HEK293 (cell line): ENCODE measurements around the gene RAPGEF5.

Experiments
- CTCF ChIA-PET: fragments of 350-600 bp; formaldehyde crosslinking; extraction: SDS; loops from one replicate; lab custom pipeline; 2021; ENCODE audit warnings: antibody characterized with exemption; lab: Yijun Ruan, JAX
- POLR2A ChIA-PET: fragments of 300-600 bp; formaldehyde crosslinking; extraction: SDS; loops from one replicate; lab custom pipeline; 2020; ENCODE audit warnings: antibody characterized with exemption, inconsistent platforms; lab: Yijun Ruan, JAX
- H3K27ac ChIP-seq: fragments of 200-500 bp; sonication (Bioruptor generic); 2 replicates; pipeline ENCODE4 v1.5.1; 2014; ENCODE audit warnings: low read depth, low read length, control low read depth, inconsistent platforms; ENCODE audit errors: extremely low read depth
- H3K36me3 ChIP-seq, 2 experiments: fragments of 200-500 bp in 1 of 2; sonication (Bioruptor generic) in 1 of 2; 1 replicate in 1 of 2; 2 replicates in 1 of 2; pipeline ENCODE4 v1.5.1; 2014 to 2017; ENCODE audit warnings: inconsistent platforms in 2 of 2, low read length in 2 of 2; ENCODE audit not compliant: control insufficient read depth in 2 of 2, insufficient read depth in 1 of 2
- H3K4me1 ChIP-seq: fragments of 200-500 bp; sonication (Bioruptor generic); 2 replicates; pipeline ENCODE4 v1.5.1; 2014; ENCODE audit warnings: mild to moderate bottlenecking, low read length, inconsistent platforms; ENCODE audit not compliant: control insufficient read depth, insufficient read depth
- H3K4me3 ChIP-seq: 2 replicates; pipeline ENCODE4 v1.5.1; 2011; ENCODE audit warnings: low read depth, mild to moderate bottlenecking, control low read depth, low read length, moderate library complexity
- H3K9me3 ChIP-seq: fragments of 200-500 bp; sonication (Bioruptor generic); 2 replicates; pipeline ENCODE4 v1.5.1; 2014; ENCODE audit warnings: low read depth, low read length, inconsistent platforms; ENCODE audit not compliant: control insufficient read depth, insufficient read depth
- AEBP2 ChIP-seq: fragments of 450-650 bp; formaldehyde crosslinking; IDR thresholded peaks from 2 replicates; pipeline ENCODE4 v1.5.1; 2016; ENCODE audit warnings: missing biosample characterization, missing genetic modification characterization, borderline replicate concordance
- GLIS2 ChIP-seq: fragments of 450-650 bp; formaldehyde crosslinking; IDR thresholded peaks from 2 replicates; pipeline ENCODE4 v1.5.1; 2016; ENCODE audit warnings: missing biosample characterization, missing genetic modification characterization
- SP7 ChIP-seq: fragments of 450-650 bp; formaldehyde crosslinking; IDR thresholded peaks from 2 replicates; pipeline ENCODE4 v1.5.1; 2016; ENCODE audit warnings: missing biosample characterization, missing genetic modification characterization
- ZBTB10 ChIP-seq: fragments of 450-650 bp; formaldehyde crosslinking; IDR thresholded peaks from 2 replicates; pipeline ENCODE4 v1.5.1; 2016; ENCODE audit warnings: missing biosample characterization, missing genetic modification characterization
- ZIC2 ChIP-seq: fragments of 450-650 bp; formaldehyde crosslinking; IDR thresholded peaks from 2 replicates; pipeline ENCODE4 v1.5.1; 2016; ENCODE audit warnings: missing biosample characterization, missing genetic modification characterization
- ZNF112 ChIP-seq: fragments of 450-650 bp; formaldehyde crosslinking; IDR thresholded peaks from 2 replicates; pipeline ENCODE4 v1.5.0; 2017; ENCODE audit warnings: missing biosample characterization, missing genetic modification characterization
- ZNF2 ChIP-seq: fragments of 450-650 bp; formaldehyde crosslinking; IDR thresholded peaks from 2 replicates; pipeline ENCODE4 v1.5.1; 2016; ENCODE audit warnings: missing biosample characterization, missing genetic modification characterization
- ZNF23 ChIP-seq: fragments of 450-650 bp; formaldehyde crosslinking; IDR thresholded peaks from 2 replicates; pipeline ENCODE4 v1.5.1; 2016; ENCODE audit warnings: missing biosample characterization, missing genetic modification characterization, borderline replicate concordance
- ZNF26 ChIP-seq: fragments of 450-650 bp; formaldehyde crosslinking; IDR thresholded peaks from 2 replicates; pipeline ENCODE4 v1.5.1; 2016; ENCODE audit warnings: missing biosample characterization, missing genetic modification characterization
- ZNF280C ChIP-seq: fragments of 450-650 bp; formaldehyde crosslinking; IDR thresholded peaks from 2 replicates; pipeline ENCODE4 v1.5.1; 2016; ENCODE audit warnings: missing biosample characterization, missing genetic modification characterization
- ZNF280D ChIP-seq: fragments of 450-650 bp; formaldehyde crosslinking; IDR thresholded peaks from 2 replicates; pipeline ENCODE4 v1.5.1; 2016; ENCODE audit warnings: missing biosample characterization, missing genetic modification characterization
- ZNF292 ChIP-seq: fragments of 450-650 bp; formaldehyde crosslinking; IDR thresholded peaks from 2 replicates; pipeline ENCODE4 v1.5.1; 2016; ENCODE audit warnings: low read depth, missing biosample characterization, missing genetic modification characterization, borderline replicate concordance
- ZNF324 ChIP-seq: fragments of 450-650 bp; formaldehyde crosslinking; IDR thresholded peaks from 2 replicates; pipeline ENCODE4 v1.5.1; 2016; ENCODE audit warnings: missing biosample characterization, missing genetic modification characterization
- ZNF37A ChIP-seq: fragments of 450-650 bp; IDR thresholded peaks from 2 replicates; pipeline ENCODE4 v1.5.1; 2018; ENCODE audit warnings: missing biosample characterization, missing genetic modification characterization
- ZNF544 ChIP-seq: fragments of 450-650 bp; formaldehyde crosslinking; IDR thresholded peaks from 2 replicates; pipeline ENCODE4 v1.5.0; 2017; ENCODE audit warnings: missing biosample characterization, missing genetic modification characterization
- ZNF621 ChIP-seq: fragments of 450-650 bp; formaldehyde crosslinking; IDR thresholded peaks from 2 replicates; pipeline ENCODE4 v1.5.1; 2017; ENCODE audit warnings: missing biosample characterization, missing genetic modification characterization
- ZNF624 ChIP-seq: fragments of 450-650 bp; formaldehyde crosslinking; IDR thresholded peaks from 2 replicates; pipeline ENCODE4 v1.5.1; 2017; ENCODE audit warnings: missing biosample characterization, missing genetic modification characterization
- ZNF76 ChIP-seq: fragments of 450-650 bp; formaldehyde crosslinking; IDR thresholded peaks from 2 replicates; pipeline ENCODE4; 2016; ENCODE audit warnings: low read depth, missing biosample characterization, missing genetic modification characterization, borderline replicate concordance
- ZNF768 ChIP-seq: fragments of 450-650 bp; formaldehyde crosslinking; IDR thresholded peaks from 2 replicates; pipeline ENCODE4 v1.5.1; 2018; ENCODE audit warnings: missing biosample characterization, mild to moderate bottlenecking, missing genetic modification characterization

The RAPGEF5 gene

GRCh38 chr7:22348379-22348778 lies 8.6 kb downstream of the RAPGEF5 start:
- Histone ChIP-seq H3K36me3 (no peaks in the 10 kb centered on the region), H3K9me3 (no peaks in the 10 kb centered on the region), H3K4me1 (peaks cover 16% of the 10 kb centered on the region; the same call in 1 of the 2 replicates), H3K27ac (no peak overlapping the region), H3K4me3 (no peak overlapping the region)
- ChIA-PET POLR2A (no interaction called here), CTCF (interaction anchor here (0.6 to 1.1 kb wide), 2 partner anchors 237 to 1555 kb away, joined by 5 read pairs; no protein-coding TSS in a partner anchor)
- TF ChIP-seq ZIC2 (tag by site-specific recombination) (no peak), GLIS2 (tag by site-specific recombination) (no peak), ZNF292 (no peak), ZNF621 (tag by site-specific recombination) (no peak), ZNF624 (no peak), ZNF280D (tag by site-specific recombination) (no peak), ZNF768 (tag by site-specific recombination) (no peak), ZNF280C (tag by site-specific recombination) (no peak), ZNF2 (tag by site-specific recombination) (no peak), ZNF26 (no peak)

- no peaks in the 10 kb centered on the region for H3K36me3 ChIP-seq
- H3K27ac ChIP-seq, result no peak overlapping the region
- ChIA-PET POLR2A (no interaction called here), CTCF (interaction anchor here (0.5 to 1.2 kb wide), 6 partner anchors 9 to 231 kb away, joined by 3 to 6 read pairs (median 4); no protein-coding TSS in a partner anchor)
- no peaks in the 10 kb centered on the region for H3K9me3 ChIP-seq
- no peak overlapping the region for H3K4me3 ChIP-seq
- H3K4me1 ChIP-seq, result peaks cover 16% of the 10 kb centered on the region; the same call in 1 of the 2 replicates
- TF ChIP-seq ZNF76 (tag by site-specific recombination), result no peak
- no peak for TF ChIP-seq SP7
- TF ChIP-seq ZNF37A (tag by site-specific recombination), result no peak
- no peak for TF ChIP-seq ZNF324 (tag by site-specific recombination)
- TF ChIP-seq ZBTB10, result no peak
- TF ChIP-seq ZNF292, result no peak
- TF ChIP-seq ZNF112 (tag by site-specific recombination), result no peak
- no peak for TF ChIP-seq ZNF23 (tag by site-specific recombination)
- TF ChIP-seq ZNF544 (tag by site-specific recombination), result no peak
- TF ChIP-seq AEBP2 (tag by site-specific recombination), result no peak
Measured at GRCh38 chr7:22346383-22347107, 10.4 kb downstream of the RAPGEF5 start.
